Lower lobe of right lung (tissue), 2 donors: Measurements from ENCODE around the gene SPTSSB. TPM values are rescaled to one million over a fixed set of nuclear protein-coding genes. Genes with fewer than 3 reads are reported as not detected.

ENCODE experiments used
- ATAC-seq, 2 donors: fragments of 200-7000 bp; cut with Tn5 transposase; one replicate each; pipeline ENCODE4 v1.9.1; 2020 to 2022; ENCODE audit warnings: mild to moderate bottlenecking in 2 of 2, moderate library complexity in 2 of 2
- DNase-seq: peaks from one replicate; pipeline ENCODE4 v3.0.0-alpha.2; 2020
- H3K27ac ChIP-seq: fragments of 200-600 bp; one replicate; pipeline ENCODE4 v1.8.0; 2022
- H3K27me3 ChIP-seq: fragments of 200-600 bp; one replicate; pipeline ENCODE4 v1.8.0; 2022; ENCODE audit warnings: low read depth
- H3K36me3 ChIP-seq: fragments of 200-600 bp; one replicate; pipeline ENCODE4 v1.8.0; 2022; ENCODE audit warnings: mild to moderate bottlenecking
- H3K4me1 ChIP-seq: fragments of 200-600 bp; one replicate; pipeline ENCODE4 v1.8.0; 2022
- H3K4me3 ChIP-seq: fragments of 200-600 bp; one replicate; pipeline ENCODE4 v1.8.0; 2022; ENCODE audit warnings: mild to moderate bottlenecking
- H3K9me3 ChIP-seq: fragments of 200-600 bp; one replicate; pipeline ENCODE4 v1.8.0; 2022
- CTCF ChIP-seq: fragments of 200-600 bp; IDR thresholded peaks from one replicate; pipeline ENCODE4 v1.8.0; 2022; ENCODE audit warnings: antibody characterized with exemption, mild to moderate bottlenecking
- intact Hi-C: fragments of 100-400 bp; cut with DNase I; formaldehyde crosslinking; loops from one replicate; pipeline ENCODE4 v1.11.0; 2022
- total RNA-seq: library from RNA; stranded (reverse); fragmentation: NEBNext Ultra II Directional; extraction: Animal tissue kit (Norgen Biotek cat#: 25700); gene quantifications from one replicate; pipeline ENCODE4 v1.2.1, GENCODE V29; 2021
- donor health status: DM: no; HTN: yes; CAD: no; lungs with severe emphysema.

The SPTSSB gene
- total RNA-seq, 1 donor from 2014 or later, result not detected

- no peaks in the 10 kb centered on the region for H3K36me3 ChIP-seq
- peak overlapping the region; percentile 56 for H3K4me3 ChIP-seq
- H3K27ac ChIP-seq, result no peak overlapping the region
- intact Hi-C loops, result no loop called here
- peak; percentile 68 to 83 for ATAC-seq
- H3K9me3 ChIP-seq, result no peaks in the 10 kb centered on the region
- peak; percentile 37 for DNase-seq
- peaks cover 20% of the 10 kb centered on the region for H3K4me1 ChIP-seq
- H3K27me3 ChIP-seq, result peaks cover 44% of the 10 kb centered on the region
- no peak for TF ChIP-seq CTCF
Measured at GRCh38 chr3:161372321-161373260, 1.3 kb upstream of the SPTSSB start.

- peaks cover 20% of the 10 kb centered on the region for H3K4me1 ChIP-seq
- no peaks in the 10 kb centered on the region for H3K9me3 ChIP-seq
- ATAC-seq, result no peak
- H3K27me3 ChIP-seq, result peaks cover 45% of the 10 kb centered on the region
- no peak overlapping the region for H3K27ac ChIP-seq
- DNase-seq, result no peak
- H3K4me3 ChIP-seq, result no peak overlapping the region
- TF ChIP-seq CTCF, result no peak
- intact Hi-C loops, result no loop called here
- H3K36me3 ChIP-seq, result no peaks in the 10 kb centered on the region
Measured at GRCh38 chr3:161369531-161369930, 1.8 kb downstream of the SPTSSB start.

- TF ChIP-seq CTCF, result no peak
- H3K36me3 ChIP-seq, result no peaks in the 10 kb centered on the region
- ATAC-seq (no peak), DNase-seq (no peak)
- peaks cover 15% of the 10 kb centered on the region for H3K27me3 ChIP-seq
- H3K9me3 ChIP-seq, result no peaks in the 10 kb centered on the region
- H3K4me1 ChIP-seq, result peaks cover under 1% of the 10 kb centered on the region
- no peak overlapping the region for H3K27ac ChIP-seq
- no peak overlapping the region for H3K4me3 ChIP-seq
- intact Hi-C loops, result no loop called here
Measured at GRCh38 chr3:161366094-161366493, 5.2 kb downstream of the SPTSSB start.

GRCh38 chr3:161358488-161358887 is 12.8 kb downstream of the SPTSSB start:
- DNase-seq, result no peak

DNA sequence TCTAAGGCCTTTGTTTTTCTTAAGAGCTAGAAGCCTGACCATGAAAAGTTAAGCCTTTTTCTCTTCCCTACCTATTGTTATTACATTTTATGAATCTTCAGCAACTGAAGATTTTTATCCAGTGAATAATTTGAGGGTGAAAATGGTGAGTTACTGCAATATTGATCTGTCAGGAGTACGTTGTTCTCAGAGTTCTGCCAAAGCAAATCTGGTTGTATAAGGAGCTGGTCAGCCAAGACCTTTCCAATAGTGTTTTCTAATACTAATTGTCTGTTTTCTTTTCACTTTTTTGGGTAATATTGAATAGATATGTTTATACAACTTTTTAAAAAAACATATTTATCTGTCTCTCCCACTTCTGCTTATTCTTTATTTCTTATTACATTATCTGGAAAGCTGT is 15.0 kb downstream of the SPTSSB start:
- no peak for ATAC-seq
- DNase-seq, result no peak
- Histone ChIP-seq H3K9me3 (no peaks in the 10 kb centered on the region), H3K27me3 (peaks cover 14% of the 10 kb centered on the region), H3K4me1 (no peaks in the 10 kb centered on the region), H3K36me3 (no peaks in the 10 kb centered on the region), H3K4me3 (no peak overlapping the region), H3K27ac (no peak overlapping the region)
- intact Hi-C loops, result no loop called here
- TF ChIP-seq CTCF, result no peak

More at GRCh38 chr3:161358488-161358887, 12.8 kb downstream of the SPTSSB start:
- Histone ChIP-seq H3K4me1 (no peaks in the 10 kb centered on the region), H3K9me3 (no peaks in the 10 kb centered on the region), H3K27me3 (peaks cover 6% of the 10 kb centered on the region), H3K4me3 (no peak overlapping the region), H3K27ac (no peak overlapping the region), H3K36me3 (no peaks in the 10 kb centered on the region)
- no peak for TF ChIP-seq CTCF
- intact Hi-C loops, result no loop called here
- no peak for ATAC-seq
